Mesodermal cell (in vitro differentiated cells): ENCODE measurements around the gene FMN1.

Experiments used
- H3K27ac ChIP-seq: 2 replicates; pipeline ENCODE4 v1.7.0; 2013; ENCODE audit warnings: mild to moderate bottlenecking, low read depth, low read length, moderate library complexity; ENCODE audit not compliant: severe bottlenecking
- H3K36me3 ChIP-seq: 2 replicates; pipeline ENCODE4 v1.7.1; 2013; ENCODE audit warnings: mild to moderate bottlenecking, low read length, moderate library complexity; ENCODE audit not compliant: control insufficient read depth, insufficient read depth
- H3K4me1 ChIP-seq: one replicate; pipeline ENCODE4 v1.7.1; 2013; ENCODE audit warnings: mild to moderate bottlenecking, low read length; ENCODE audit not compliant: insufficient read depth, control insufficient read depth, poor library complexity, severe bottlenecking
- H3K4me3 ChIP-seq: 2 replicates; pipeline ENCODE4 v1.7.0; 2013; ENCODE audit warnings: low read length, control low read depth, mild to moderate bottlenecking; ENCODE audit not compliant: insufficient read depth, poor library complexity, severe bottlenecking; ENCODE audit errors: extremely low read depth
- H3K9me3 ChIP-seq: 2 replicates; pipeline ENCODE4 v1.7.1; 2013; ENCODE audit warnings: mild to moderate bottlenecking, low read length, moderate library complexity; ENCODE audit not compliant: control insufficient read depth
- WGBS, 2 experiments: methylation state at CpG; one replicate each; pipeline ENCODE4 v1.1.5; 2013; ENCODE audit warnings: missing lambda C conversion rate in 2 of 2; ENCODE audit not compliant: insufficient coverage in 2 of 2; 5-methylcytosine and 5-hydroxymethylcytosine counted together

FMN1 gene

GRCh38 chr15:33198541-33198940 lies 4.0 kb upstream of the FMN1 start:
- no peaks in the 10 kb centered on the region for H3K9me3 ChIP-seq
- no peaks in the 10 kb centered on the region for H3K36me3 ChIP-seq
- H3K27ac ChIP-seq: no peak overlapping the region
- H3K4me1 ChIP-seq: peaks cover 9% of the 10 kb centered on the region
- no peak overlapping the region for H3K4me3 ChIP-seq
- WGBS, 2 experiments: no CpG with 5 or more reads among the region's 4 CpGs

- no peak overlapping the region for H3K4me3 ChIP-seq
- H3K27ac ChIP-seq: no peak overlapping the region
- peaks cover 9% of the 10 kb centered on the region for H3K4me1 ChIP-seq
- H3K36me3 ChIP-seq: no peaks in the 10 kb centered on the region
- no peaks in the 10 kb centered on the region for H3K9me3 ChIP-seq
- WGBS, 2 experiments: 40% methylated on average over 1 of the region's 5 CpGs; no CpG with 5 or more reads in 1 of the 2 experiments
Measured at GRCh38 chr15:33197636-33198035, 3.1 kb upstream of the FMN1 start.

- Histone ChIP-seq H3K9me3 (no peaks in the 10 kb centered on the region), H3K27ac (no peak overlapping the region), H3K4me3 (peak overlapping the region; percentile 42), H3K36me3 (no peaks in the 10 kb centered on the region), H3K4me1 (peaks cover 2% of the 10 kb centered on the region)
- 3 to 6% methylated on average over 8 to 11 of the region's 17 CpGs for WGBS, 2 experiments
Measured at GRCh38 chr15:33194237-33194636, 277 bp downstream of the FMN1 start.

GRCh38 chr15:33191591-33191990 lies 2.9 kb downstream of the FMN1 start:
- H3K27ac ChIP-seq: no peak overlapping the region
- H3K4me3 ChIP-seq: no peak overlapping the region
- 100% methylated on average over 1 of the region's 3 CpGs; no CpG with 5 or more reads in 1 of the 2 experiments for WGBS, 2 experiments
- peaks cover 2% of the 10 kb centered on the region for H3K4me1 ChIP-seq
- no peaks in the 10 kb centered on the region for H3K36me3 ChIP-seq
- H3K9me3 ChIP-seq: no peaks in the 10 kb centered on the region

GRCh38 chr15:33190539-33190938 lies 4.0 kb downstream of the FMN1 start:
- no peak overlapping the region for H3K4me3 ChIP-seq
- 87 to 92% methylated on average over 6 to 8 of the region's 9 CpGs for WGBS, 2 experiments
- peaks cover 2% of the 10 kb centered on the region for H3K4me1 ChIP-seq
- no peak overlapping the region for H3K27ac ChIP-seq
- no peaks in the 10 kb centered on the region for H3K36me3 ChIP-seq
- no peaks in the 10 kb centered on the region for H3K9me3 ChIP-seq

GRCh38 chr15:33188641-33189257 lies 5.8 kb downstream of the FMN1 start:
- no peaks in the 10 kb centered on the region for H3K4me1 ChIP-seq
- no peaks in the 10 kb centered on the region for H3K36me3 ChIP-seq
- no peak overlapping the region for H3K27ac ChIP-seq
- no peak overlapping the region for H3K4me3 ChIP-seq
- H3K9me3 ChIP-seq: no peaks in the 10 kb centered on the region
- 98 to 100% methylated on average over 1 to 4 of the region's 5 CpGs for WGBS, 2 experiments

GRCh38 chr15:33188159-33188558 lies 6.4 kb downstream of the FMN1 start:
- no peak overlapping the region for H3K4me3 ChIP-seq
- no peak overlapping the region for H3K27ac ChIP-seq
- no peaks in the 10 kb centered on the region for H3K36me3 ChIP-seq
- no peaks in the 10 kb centered on the region for H3K4me1 ChIP-seq
- H3K9me3 ChIP-seq: no peaks in the 10 kb centered on the region
- WGBS, 2 experiments: 90% methylated on average over 5 of the region's 5 CpGs

DNA sequence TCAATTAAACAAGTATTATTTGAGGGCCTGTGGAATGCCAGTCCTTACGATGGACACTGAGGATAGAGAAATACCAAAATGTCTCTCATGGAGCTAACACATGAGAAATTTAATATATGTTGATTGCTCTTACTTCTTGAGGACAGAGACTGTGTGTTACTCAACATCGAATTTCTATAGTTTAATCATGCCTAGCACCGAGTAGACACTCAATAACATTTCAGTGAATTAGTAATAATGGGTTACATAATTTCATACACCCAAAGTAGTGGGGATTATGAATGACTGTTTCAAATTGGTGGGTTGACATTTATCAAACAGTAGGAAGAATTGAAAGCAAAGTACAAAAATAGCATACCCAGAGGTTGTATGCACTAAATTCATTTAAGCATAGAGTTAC lies 11.2 kb downstream of the FMN1 start:
- H3K27ac ChIP-seq: no peak overlapping the region
- no peaks in the 10 kb centered on the region for H3K36me3 ChIP-seq
- H3K9me3 ChIP-seq: no peaks in the 10 kb centered on the region
- WGBS, 2 experiments: no CpG with 5 or more reads among the region's 3 CpGs
- H3K4me1 ChIP-seq: no peaks in the 10 kb centered on the region
- no peak overlapping the region for H3K4me3 ChIP-seq

- Histone ChIP-seq H3K36me3 (no peaks in the 10 kb centered on the region), H3K27ac (no peak overlapping the region), H3K4me3 (no peak overlapping the region), H3K4me1 (no peaks in the 10 kb centered on the region), H3K9me3 (no peaks in the 10 kb centered on the region)
- WGBS, 2 experiments: 88 to 91% methylated on average over 1 of the region's 2 CpGs
Measured at GRCh38 chr15:33182926-33183325, 11.6 kb downstream of the FMN1 start.

GRCh38 chr15:33182278-33182905 lies 12.1 kb downstream of the FMN1 start:
- Histone ChIP-seq H3K9me3 (no peaks in the 10 kb centered on the region), H3K4me3 (no peak overlapping the region), H3K4me1 (no peaks in the 10 kb centered on the region), H3K27ac (no peak overlapping the region), H3K36me3 (no peaks in the 10 kb centered on the region)
- 70 to 83% methylated on average over 1 to 3 of the region's 4 CpGs for WGBS, 2 experiments

DNA sequence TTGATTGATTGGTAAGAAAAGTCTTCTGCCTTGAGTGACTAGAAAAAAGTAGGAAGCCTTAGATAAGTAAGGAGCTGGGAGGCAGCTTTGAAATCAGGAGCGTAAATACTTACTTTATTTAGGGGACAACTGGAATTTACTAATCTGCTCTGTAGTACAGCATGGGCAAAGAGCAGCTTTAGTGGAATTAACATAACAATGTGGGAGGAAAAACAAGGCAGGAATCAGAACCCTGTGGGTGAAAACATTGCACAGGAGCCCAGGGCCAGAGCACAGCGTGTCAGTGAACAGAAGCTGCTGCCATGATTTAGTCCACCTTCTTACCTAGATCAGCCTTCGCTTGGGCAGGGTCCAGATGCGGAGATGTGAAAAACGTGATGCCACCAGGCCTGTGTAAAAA lies 14.6 kb downstream of the FMN1 start:
- H3K36me3 ChIP-seq: no peaks in the 10 kb centered on the region
- no peaks in the 10 kb centered on the region for H3K9me3 ChIP-seq
- H3K4me3 ChIP-seq: no peak overlapping the region
- no peak overlapping the region for H3K27ac ChIP-seq
- WGBS, 2 experiments: 51 to 88% methylated on average over 2 to 4 of the region's 5 CpGs
- no peaks in the 10 kb centered on the region for H3K4me1 ChIP-seq
